HG03442 (cell line): ENCODE measurements around the gene FAM3A.

Experiments
- ATAC-seq: cut with Tn5 transposase; IDR thresholded peaks from one replicate; pipeline ENCODE4 v1.9.1; 2021; ENCODE audit warnings: mild to moderate bottlenecking, moderate library complexity; ENCODE audit not compliant: unreplicated experiment

FAM3A gene

GRCh38 chrX:154483325-154483724, 32.7 kb downstream of the FAM3A start:
- ATAC-seq: no peak

DNA sequence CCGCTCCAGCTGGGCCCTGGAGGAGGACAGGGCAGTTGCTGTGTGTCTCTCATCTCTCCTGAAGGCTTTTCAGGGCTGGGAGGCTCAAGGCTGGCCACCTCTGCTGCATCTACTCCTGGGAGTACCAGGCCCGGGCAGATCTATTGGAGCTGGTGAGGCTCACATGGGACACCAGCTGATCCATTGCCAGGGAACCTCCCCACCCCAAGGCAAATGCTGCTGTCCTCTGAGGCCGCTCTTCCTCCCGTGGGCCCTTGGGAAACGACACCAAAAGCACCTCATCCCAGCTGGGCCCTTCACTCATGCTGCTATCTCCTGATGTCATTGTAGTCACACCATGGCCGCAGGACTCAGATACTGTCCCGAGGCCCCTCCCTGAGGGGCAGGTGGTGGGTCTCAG, 33.2 kb downstream of the FAM3A start:
- no peak for ATAC-seq

- no peak for ATAC-seq
Observed at GRCh38 chrX:154481911-154482601, 34.0 kb downstream of the FAM3A start.

DNA sequence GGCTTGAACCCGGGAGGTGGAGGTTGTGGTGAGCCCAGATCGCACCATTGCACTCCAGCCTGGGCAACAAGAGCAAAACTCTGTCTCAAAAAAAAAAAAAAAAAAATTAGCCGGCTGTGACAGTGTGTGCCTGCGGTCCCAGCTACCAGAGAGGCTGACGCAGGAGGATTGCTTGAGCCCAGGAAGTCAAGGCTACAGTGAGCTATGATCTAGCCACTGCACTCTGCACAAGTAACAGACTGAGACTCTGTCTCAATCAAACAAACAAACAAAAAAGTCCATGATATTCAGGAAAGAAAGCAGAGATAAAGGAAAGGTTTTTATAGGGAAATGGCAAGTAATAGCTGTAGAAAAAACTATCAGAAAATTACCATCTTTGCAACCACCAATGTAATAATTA, 34.8 kb downstream of the FAM3A start:
- no peak for ATAC-seq

GRCh38 chrX:154478728-154479622, 37.1 kb downstream of the FAM3A start, which contains the start of gene LAGE3:
Gene LAGE3, minus strand, starts transcription at chrX:154479281. Its CDS starts 366 bp downstream, at chrX:154478915.
- ATAC-seq: peak; percentile 81

DNA sequence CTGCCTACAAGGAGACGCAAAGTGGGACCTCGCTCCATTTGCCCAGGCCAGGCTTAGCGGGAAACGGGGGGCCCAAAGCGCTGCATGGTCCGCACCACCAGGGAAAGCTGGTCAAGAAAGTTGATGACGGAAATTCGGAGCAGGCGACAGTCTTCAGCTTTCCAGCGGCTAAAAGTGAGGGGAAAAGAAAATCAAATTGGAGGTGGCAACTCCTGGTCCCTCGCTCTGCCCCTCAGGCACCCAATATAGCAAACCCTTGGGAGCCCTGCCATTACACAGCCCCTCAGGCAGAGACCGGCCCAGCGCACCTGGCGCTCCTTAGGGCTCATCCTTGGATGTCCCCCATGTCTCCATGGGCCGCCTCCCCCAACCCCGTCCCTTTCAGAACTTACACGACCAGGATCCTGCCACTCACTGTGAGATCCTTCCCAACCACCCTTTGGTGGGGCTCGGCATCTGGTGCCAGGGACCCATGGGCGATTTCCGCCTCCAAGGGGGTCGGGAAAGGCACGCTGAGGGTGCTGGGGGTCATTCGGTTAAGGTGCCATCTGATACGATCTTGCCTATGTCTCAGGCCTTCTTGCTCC, 38.0 kb downstream of the FAM3A start:
- no peak for ATAC-seq

DNA sequence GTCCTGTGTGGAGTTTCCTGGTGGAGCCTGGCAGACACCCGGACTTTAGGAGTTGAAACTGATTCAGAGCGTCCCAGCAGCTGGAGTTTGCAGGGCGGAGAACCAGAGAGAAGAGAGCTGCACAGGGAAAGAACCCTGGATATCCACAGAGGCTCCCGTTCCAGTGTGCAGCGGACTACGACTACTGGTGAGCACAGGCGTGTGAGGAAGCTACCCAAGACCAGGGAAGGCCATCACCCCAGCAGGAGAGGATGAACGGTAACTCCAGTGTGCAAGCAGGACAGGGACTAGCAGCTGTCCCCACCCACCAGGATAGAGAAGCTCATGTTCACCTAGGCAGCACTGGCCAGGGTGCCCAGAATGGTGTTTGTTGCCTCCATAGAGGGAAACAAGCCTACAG, 39.2 kb downstream of the FAM3A start:
- no peak for ATAC-seq

DNA sequence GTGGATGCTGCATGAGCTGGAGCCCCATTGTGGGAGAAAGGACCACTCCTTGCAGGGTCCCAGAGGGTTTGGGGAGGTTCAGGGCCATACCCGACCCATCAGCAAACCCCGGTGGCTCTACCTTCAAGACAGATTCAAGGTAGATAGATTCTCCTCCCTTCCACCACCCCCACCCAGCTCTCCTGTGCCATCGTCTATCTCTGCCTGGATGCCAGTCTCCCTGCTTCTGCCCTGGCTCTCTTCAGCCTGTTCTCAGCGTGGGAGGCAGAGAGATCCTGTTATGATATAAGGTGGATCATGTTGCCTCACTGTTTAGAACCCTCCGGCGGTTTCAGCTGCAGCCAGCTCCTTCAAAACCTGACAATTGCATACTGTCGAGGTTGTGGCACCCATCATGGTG, 42.3 kb downstream of the FAM3A start:
- no peak for ATAC-seq

- no peak for ATAC-seq
Observed at GRCh38 chrX:154472685-154473632, 43.1 kb downstream of the FAM3A start.

DNA sequence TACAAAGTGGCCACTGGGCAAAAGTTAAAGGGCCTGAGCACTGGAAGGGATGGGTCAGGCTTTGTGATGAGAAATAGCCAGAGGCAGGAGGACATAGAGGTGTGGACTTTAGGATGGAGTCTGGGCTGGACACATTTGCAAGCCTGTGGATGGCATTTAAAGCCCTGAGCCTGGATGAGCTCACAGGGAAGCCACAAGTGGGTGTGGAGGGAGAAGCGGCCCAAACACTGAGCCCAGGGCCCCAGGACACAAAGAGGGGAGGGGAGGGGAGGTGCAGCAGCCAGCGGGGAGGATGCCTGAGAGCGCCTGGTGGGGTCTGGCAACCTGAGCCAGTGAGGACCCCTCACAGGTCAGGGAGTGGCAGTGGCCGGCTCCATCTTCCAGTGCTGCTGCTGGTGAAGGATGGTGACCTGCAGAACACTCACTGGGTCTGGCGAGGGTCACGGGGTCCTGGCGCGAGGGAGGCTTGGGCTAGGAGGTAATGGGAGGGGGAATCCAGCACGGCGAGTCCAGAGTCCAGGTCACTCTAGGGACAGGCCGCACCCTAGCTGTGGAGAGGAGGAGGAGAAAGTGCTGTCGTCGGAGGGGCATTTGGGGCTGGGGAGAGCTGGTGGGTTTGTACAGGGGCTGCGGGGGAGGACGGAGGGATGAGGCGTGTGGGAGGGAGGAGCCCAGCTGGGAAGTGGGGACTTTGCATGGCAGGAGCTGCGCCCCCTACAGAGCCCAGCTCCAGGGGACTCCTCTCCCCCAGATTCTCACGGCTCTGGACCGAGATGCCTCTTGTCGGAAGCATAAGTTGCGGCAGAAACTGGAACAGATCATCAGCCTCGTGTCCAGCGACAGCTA, 44.0 kb downstream of the FAM3A start:
- no peak for ATAC-seq

- no peak for ATAC-seq
Observed at GRCh38 chrX:154470914-154471568, 45.0 kb downstream of the FAM3A start.

GRCh38 chrX:154470434-154470833, 45.6 kb downstream of the FAM3A start:
- no peak for ATAC-seq

DNA sequence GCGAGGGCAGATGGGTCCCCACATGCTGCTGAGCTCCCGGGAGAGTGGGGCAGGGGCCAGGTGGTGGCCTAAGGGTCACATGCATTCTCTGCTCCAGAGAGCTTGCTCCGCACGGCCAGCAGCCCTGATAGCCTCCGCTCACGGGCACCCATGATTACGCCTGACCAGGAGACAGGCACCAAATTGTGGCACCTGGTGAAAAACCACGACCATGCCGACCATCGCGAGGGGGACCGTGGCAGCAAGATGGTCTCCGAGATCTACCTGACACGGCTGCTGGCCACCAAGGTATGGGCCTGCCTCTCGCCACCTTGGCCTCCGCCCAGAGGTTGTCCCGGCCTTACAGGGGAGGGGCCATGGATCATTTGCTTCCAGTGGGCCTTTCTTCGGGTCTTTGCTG, 46.2 kb downstream of the FAM3A start:
- no peak for ATAC-seq

DNA sequence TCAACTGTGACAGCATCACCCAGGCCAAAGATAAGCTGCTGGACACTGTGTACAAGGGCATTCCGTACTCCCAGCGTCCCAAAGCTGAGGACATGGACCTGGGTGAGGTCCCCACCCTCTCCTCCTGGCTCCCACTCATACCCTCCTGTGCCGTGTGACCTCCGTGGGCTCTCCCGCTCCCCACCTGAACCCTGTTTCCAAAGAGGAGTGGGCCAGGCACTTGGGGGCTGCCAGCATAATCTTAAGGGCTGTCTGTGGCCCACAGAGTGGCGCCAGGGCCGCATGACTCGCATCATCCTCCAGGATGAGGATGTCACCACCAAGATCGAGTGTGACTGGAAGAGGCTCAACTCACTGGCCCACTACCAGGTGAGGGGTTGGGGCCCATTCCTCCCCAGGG, 46.9 kb downstream of the FAM3A start:
- no peak for ATAC-seq

- ATAC-seq: no peak
Observed at GRCh38 chrX:154468217-154468616, 47.8 kb downstream of the FAM3A start.

DNA sequence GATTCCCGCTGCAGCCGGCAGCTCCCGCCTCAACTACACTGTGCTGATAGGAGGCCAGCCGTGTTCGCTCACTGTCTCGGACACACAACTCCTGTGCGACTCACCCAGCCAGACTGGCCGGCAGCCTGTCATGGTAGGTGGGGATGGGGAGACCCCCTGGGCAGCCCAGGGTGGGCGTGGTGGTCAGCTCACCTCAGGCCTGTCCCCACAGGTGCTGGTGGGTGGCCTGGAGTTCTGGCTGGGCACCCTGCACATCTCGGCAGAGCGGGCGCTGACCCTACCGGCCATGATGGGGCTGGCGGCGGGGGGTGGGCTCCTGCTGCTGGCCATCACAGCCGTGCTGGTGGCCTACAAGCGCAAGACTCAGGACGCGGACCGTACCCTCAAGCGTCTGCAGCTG, 48.5 kb downstream of the FAM3A start:
- no peak for ATAC-seq

GRCh38 chrX:154466907-154467306, 49.1 kb downstream of the FAM3A start:
- no peak for ATAC-seq

- no peak for ATAC-seq
Observed at GRCh38 chrX:154466036-154466435, 50.0 kb downstream of the FAM3A start.

DNA sequence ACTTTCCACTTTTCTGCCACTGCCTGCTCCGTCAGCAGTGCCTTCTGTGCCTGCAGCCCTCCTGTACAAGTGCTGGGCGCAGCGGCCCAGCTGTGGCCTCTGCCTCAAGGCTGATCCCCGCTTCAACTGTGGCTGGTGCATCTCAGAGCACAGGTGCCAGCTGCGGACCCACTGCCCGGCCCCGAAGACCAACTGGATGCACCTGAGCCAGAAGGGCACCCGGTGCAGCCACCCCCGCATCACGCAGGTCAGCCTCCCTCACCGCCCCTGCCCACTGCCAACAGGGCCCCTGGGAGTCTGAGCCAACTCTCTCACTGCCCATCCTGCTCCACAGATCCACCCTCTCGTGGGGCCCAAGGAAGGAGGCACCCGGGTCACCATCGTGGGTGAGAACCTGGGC, 50.4 kb downstream of the FAM3A start:
- ATAC-seq: no peak
